GM12872 (cell line): Measurements from ENCODE around the gene OR8B12.

Source experiments
- TF ChIP-seq, protein P1 (sequence below): IDR thresholded peaks from 3 replicates; pipeline ENCODE4 v1.5.1; 2011; ENCODE audit warnings: low read depth, mild to moderate bottlenecking, low read length, moderate library complexity; ENCODE audit not compliant: insufficient read depth

Gene OR8B12

DNA sequence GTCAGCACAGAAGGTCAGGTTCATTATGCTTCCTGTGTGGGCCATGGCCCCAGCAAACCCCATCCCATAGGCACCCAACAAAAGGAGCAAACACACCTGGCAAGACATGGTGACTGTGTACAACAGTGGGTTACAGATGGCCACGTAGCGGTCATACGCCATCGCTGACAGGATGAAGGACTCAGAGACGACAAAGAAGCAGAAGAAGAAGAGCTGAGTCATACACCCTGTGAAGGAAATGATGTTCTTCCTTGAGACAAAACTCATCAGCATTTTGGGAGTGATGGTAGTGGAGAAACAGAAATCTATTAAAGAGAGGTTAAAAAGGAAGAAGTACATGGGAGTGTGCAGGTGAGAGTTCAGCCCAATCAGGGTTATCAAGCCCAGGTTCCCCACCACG lies 309 bp downstream of the OR8B12 start:
- TF ChIP-seq, protein P1, sequence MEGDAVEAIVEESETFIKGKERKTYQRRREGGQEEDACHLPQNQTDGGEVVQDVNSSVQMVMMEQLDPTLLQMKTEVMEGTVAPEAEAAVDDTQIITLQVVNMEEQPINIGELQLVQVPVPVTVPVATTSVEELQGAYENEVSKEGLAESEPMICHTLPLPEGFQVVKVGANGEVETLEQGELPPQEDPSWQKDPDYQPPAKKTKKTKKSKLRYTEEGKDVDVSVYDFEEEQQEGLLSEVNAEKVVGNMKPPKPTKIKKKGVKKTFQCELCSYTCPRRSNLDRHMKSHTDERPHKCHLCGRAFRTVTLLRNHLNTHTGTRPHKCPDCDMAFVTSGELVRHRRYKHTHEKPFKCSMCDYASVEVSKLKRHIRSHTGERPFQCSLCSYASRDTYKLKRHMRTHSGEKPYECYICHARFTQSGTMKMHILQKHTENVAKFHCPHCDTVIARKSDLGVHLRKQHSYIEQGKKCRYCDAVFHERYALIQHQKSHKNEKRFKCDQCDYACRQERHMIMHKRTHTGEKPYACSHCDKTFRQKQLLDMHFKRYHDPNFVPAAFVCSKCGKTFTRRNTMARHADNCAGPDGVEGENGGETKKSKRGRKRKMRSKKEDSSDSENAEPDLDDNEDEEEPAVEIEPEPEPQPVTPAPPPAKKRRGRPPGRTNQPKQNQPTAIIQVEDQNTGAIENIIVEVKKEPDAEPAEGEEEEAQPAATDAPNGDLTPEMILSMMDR: no peak

DNA sequence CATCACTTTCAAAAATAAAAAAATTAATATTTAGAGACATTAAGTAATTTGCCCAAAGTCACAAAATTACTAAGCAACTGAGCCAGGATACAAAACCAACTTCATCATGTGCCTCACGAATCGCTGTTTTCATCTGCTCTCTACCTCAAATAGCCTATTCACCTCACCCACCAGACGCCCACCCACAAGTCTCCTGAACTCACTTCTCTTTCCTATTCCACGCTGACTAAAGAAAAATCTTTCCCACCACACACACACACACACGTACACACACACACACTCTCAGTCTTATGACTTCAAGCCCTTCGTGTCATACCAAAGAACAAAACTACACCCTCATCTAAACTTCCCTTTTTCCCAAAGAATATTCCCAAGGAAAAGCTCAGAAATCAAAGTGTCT lies 2.2 kb downstream of the OR8B12 start:
- TF ChIP-seq, protein P1: no peak

DNA sequence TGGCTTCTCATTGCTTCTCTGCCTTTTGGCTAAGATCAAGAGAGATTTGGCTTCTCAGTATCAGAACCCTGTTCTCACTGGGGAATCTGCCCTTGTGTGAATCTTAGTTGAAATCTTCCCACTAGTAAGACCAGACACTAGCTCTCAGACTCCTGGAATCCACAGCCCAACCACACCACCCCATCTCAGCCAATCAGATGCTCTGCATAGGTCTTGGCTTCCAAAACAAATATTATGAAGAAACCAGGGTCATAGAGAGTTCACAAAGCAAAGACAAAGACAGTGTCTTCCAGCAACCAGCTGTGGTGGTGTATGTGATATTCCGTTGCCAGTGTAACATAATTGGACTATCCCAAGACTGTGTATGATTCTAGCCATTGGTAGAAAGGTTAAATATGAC lies 5.4 kb downstream of the OR8B12 start:
- TF ChIP-seq, protein P1: no peak

DNA sequence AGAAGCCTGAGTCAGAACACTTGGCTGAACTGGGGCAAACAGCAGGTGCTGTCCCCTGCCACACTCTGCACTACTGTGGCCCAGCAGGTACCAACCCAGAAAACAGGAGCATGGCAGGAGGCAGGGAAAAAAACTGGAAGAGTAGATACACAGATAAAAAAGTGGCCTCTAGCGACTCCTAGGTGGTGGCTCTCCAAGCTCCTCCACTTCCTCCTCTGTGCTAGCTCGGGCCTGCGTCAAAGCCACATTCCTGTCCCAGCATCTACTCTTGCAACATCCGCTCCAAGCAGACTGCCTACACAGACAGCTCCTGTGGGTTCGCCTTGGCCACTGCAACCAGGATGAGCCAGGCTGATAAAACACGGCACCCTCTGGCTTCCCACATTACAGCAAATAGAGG lies 6.9 kb downstream of the OR8B12 start:
- TF ChIP-seq, protein P1: 0 out of 3 replicates have a peak, but pooled peaks have one; percentile 5

DNA sequence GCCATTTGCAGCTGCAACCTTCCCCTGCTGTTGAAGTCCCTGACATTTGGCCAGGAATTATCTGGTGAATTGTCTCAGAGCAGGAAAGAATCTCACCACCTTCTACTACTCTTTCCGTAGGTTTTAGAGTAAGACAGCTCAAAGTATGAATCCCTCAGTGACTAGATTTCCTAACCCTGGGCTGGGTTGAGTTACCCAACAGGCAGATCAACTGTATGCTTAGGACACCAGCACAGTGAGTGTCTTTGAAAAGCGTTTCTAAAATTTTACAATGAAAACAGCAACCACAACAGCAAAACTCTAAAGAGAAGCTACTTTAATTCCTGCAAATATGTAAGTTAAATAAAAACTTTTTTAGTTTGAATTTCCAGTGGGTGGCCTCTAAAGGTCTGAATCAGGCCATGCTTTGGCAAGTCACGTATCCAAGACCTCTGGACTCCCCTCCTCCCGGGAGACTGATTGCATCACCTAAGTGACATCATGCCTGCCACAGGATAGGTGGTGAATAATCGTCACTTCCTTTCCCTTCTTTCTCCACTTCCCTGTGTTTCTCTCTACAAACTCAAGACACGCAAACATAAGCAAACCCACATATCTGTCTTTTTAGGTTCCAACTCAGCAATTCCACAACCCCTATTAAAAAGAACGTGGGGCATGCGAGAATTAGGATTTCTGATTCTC lies 7.8 kb downstream of the OR8B12 start:
- TF ChIP-seq, protein P1: no peak

DNA sequence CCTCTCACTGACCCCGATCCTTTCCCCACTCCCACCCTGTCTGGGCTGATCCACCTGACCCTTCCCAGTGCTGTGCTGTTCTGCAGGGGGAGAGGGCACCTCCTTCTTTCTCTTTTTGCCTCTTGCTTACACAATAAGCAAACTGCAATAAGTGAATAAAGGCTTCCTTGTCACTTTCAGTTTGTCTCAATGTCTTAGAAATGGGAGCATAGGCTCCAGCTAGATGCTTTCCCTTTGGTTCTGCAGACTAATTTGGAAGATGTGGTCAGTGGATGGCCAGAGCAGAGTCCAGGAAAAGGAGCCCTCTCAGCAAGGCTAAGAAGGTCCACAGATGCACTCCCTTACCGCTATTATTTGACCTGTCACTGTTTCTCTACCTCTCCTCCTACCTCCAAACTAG lies 9.4 kb downstream of the OR8B12 start:
- TF ChIP-seq, protein P1: no peak

DNA sequence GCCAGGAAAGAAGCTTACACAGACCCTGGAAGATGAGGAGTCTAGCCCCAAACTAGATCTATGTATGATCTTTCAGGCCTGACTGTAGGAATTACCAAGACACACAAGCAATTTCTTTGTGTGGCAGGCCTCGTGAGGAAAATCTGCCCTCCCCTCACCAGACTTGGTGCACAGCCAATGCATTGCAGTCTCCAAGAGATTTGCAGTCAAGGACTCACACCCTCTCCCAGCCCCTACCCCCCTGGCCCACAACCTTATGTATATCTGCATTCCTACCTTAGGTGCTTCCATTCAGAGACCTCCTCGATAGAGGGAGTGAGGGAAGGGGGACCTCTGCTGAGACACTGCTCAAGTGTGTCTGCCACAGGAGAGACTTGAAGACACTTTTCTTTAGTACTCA lies 9.8 kb downstream of the OR8B12 start:
- TF ChIP-seq, protein P1: no peak

DNA sequence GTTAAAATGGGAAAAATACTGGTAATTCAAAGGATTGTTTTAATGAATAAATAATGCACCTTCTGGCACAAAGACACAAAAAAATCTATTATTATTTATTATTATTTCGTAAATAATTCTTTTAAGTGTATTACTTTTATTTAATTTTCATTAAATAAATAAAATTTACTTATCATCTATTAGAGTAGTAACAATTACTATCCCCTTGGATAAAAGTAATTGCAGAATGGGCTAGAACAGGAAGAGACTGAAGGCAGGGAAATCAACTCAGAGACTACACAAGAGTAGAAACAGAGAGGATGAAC lies 23.0 kb downstream of the OR8B12 start:
- TF ChIP-seq, protein P1: no peak
